ENCODE results near the gene STEAP1.

Gene STEAP1

GRCh38 chr7:90211391-90212148 lies 57.3 kb downstream of the STEAP1 start, which contains the start of gene STEAP2:
Gene STEAP2 (plus strand): TSS chr7:90211740. CDS start chr7:90225083, 13,343 bp downstream.
- DNase-seq (ENCODE audit: low read depth, low spot score): peak; percentile 60

- no peak for DNase-seq (ENCODE audit: low read depth, low spot score)
These were observed 57.9 kb downstream of the STEAP1 start for GRCh38 chr7:90212149-90212495.

GRCh38 chr7:90213521-90213920 lies 59.3 kb downstream of the STEAP1 start:
- no peak for DNase-seq (ENCODE audit: low read depth, low spot score)

Measured in brain pericyte (primary cell).